RCC 7860 (cell line): ENCODE data around the gene ADAM22.

ENCODE experiments used
- DNase-seq: peaks from one replicate; pipeline ENCODE4 v3.0.0-alpha.2; 2015; ENCODE audit warnings: low spot score
- FAIRE-seq: peaks from 2 replicates; lab custom pipeline; 2012; peaks lifted over from hg19 to GRCh38; lab: Jason Lieb, UNC

Gene ADAM22

GRCh38 chr7:88037050-88037449 lies 103.0 kb downstream of the ADAM22 start:
- DNase-seq (no peak), FAIRE-seq (peak; percentile 11)

GRCh38 chr7:88040694-88041093 lies 106.6 kb downstream of the ADAM22 start:
- FAIRE-seq: peak; percentile 80
- DNase-seq: peak; percentile 63

- no peak for DNase-seq
- FAIRE-seq: no peak
These were observed 107.5 kb downstream of the ADAM22 start for GRCh38 chr7:88041583-88041982.

- FAIRE-seq: no peak
- DNase-seq: no peak
These were observed 108.1 kb downstream of the ADAM22 start for GRCh38 chr7:88042157-88042556.

GRCh38 chr7:88042803-88043202 lies 108.8 kb downstream of the ADAM22 start:
- no peak for FAIRE-seq
- DNase-seq: no peak

- no peak for FAIRE-seq
- no peak for DNase-seq
These were observed 110.0 kb downstream of the ADAM22 start for GRCh38 chr7:88044069-88044468.

- FAIRE-seq (peak; percentile 56), DNase-seq (no peak)
These were observed 113.0 kb downstream of the ADAM22 start for GRCh38 chr7:88046839-88047573.

GRCh38 chr7:88057655-88058054 lies 123.6 kb downstream of the ADAM22 start:
- DNase-seq (no peak), FAIRE-seq (no peak)

GRCh38 chr7:88062238-88062637 lies 128.2 kb downstream of the ADAM22 start:
- DNase-seq (no peak), FAIRE-seq (no peak)

GRCh38 chr7:88069093-88069492 lies 135.0 kb downstream of the ADAM22 start:
- DNase-seq (no peak), FAIRE-seq (no peak)

- DNase-seq: no peak
- peak; percentile 33 for FAIRE-seq
These were observed 138.1 kb downstream of the ADAM22 start for GRCh38 chr7:88071994-88072714.

GRCh38 chr7:88072715-88073055 lies 138.6 kb downstream of the ADAM22 start:
- no peak for DNase-seq
- no peak for FAIRE-seq

- no peak for DNase-seq
- no peak for FAIRE-seq
These were observed 139.6 kb downstream of the ADAM22 start for GRCh38 chr7:88073626-88074025.

GRCh38 chr7:88075216-88075615 lies 141.2 kb downstream of the ADAM22 start:
- DNase-seq: no peak

GRCh38 chr7:88083883-88084282 lies 149.8 kb downstream of the ADAM22 start:
- FAIRE-seq (no peak), DNase-seq (no peak)

More at GRCh38 chr7:88075216-88075615, 141.2 kb downstream of the ADAM22 start:
- no peak for FAIRE-seq

- FAIRE-seq: no peak
- no peak for DNase-seq
These were observed 155.5 kb downstream of the ADAM22 start for GRCh38 chr7:88089561-88089960.

- FAIRE-seq: no peak
- DNase-seq: no peak
These were observed 156.2 kb downstream of the ADAM22 start for GRCh38 chr7:88090240-88090639.

- DNase-seq: no peak
These were observed 156.6 kb downstream of the ADAM22 start for GRCh38 chr7:88090671-88091070.

GRCh38 chr7:88091988-88092675 lies 158.1 kb downstream of the ADAM22 start:
- FAIRE-seq (no peak), DNase-seq (no peak)

More at GRCh38 chr7:88090671-88091070, 156.6 kb downstream of the ADAM22 start:
- peak; percentile 30 for FAIRE-seq

GRCh38 chr7:88092676-88092999 lies 158.6 kb downstream of the ADAM22 start:
- DNase-seq (no peak), FAIRE-seq (no peak)

- no peak for FAIRE-seq
These were observed 167.7 kb downstream of the ADAM22 start for GRCh38 chr7:88101769-88102168.

GRCh38 chr7:88102675-88103074 lies 168.6 kb downstream of the ADAM22 start:
- FAIRE-seq (no peak), DNase-seq (no peak)

More at GRCh38 chr7:88101769-88102168, 167.7 kb downstream of the ADAM22 start:
- no peak for DNase-seq
